SK-N-SH treated with all-trans-retinoic acid at 6 μM for 48 hours (cell line): Measurements from ENCODE around the gene ACTR5.

Experiments
- ATAC-seq: fragments of 200-7000 bp; cut with Tn5 transposase; 3 replicates; pipeline ENCODE4 v1.9.1; 2020; ENCODE audit warnings: mild to moderate bottlenecking, moderate library complexity
- ARNTL ChIP-seq: fragments of 450-650 bp; formaldehyde crosslinking; IDR thresholded peaks from 2 replicates; pipeline ENCODE4 v1.5.0; 2020; ENCODE audit warnings: low read depth, mild to moderate bottlenecking, moderate library complexity, borderline replicate concordance
- BACH2 ChIP-seq: fragments of 250-450 bp; sonication (Bioruptor Pico); IDR thresholded peaks from 2 replicates; pipeline ENCODE4 v1.9.0; 2021; ENCODE audit warnings: mild to moderate bottlenecking, borderline replicate concordance
- CREB5 ChIP-seq: fragments of 250-450 bp; sonication (Bioruptor Pico); IDR thresholded peaks from 2 replicates; pipeline ENCODE4 v1.5.1; 2020; ENCODE audit warnings: low read depth, mild to moderate bottlenecking, moderate library complexity
- CSDC2 ChIP-seq: fragments of 250-450 bp; sonication (Bioruptor Pico); IDR thresholded peaks from 2 replicates; pipeline ENCODE4 v1.5.0; 2020; ENCODE audit warnings: mild to moderate bottlenecking, moderate library complexity
- ESRRG ChIP-seq: fragments of 250-450 bp; sonication (Bioruptor Pico); IDR thresholded peaks from 2 replicates; pipeline ENCODE4 v1.6.1; 2021; ENCODE audit warnings: mild to moderate bottlenecking
- GLIS3 ChIP-seq: fragments of 250-450 bp; sonication (Bioruptor Pico); IDR thresholded peaks from 2 replicates; pipeline ENCODE4 v1.5.0; 2020; ENCODE audit warnings: mild to moderate bottlenecking, moderate library complexity
- ISL1 ChIP-seq: fragments of 250-450 bp; sonication (Bioruptor Pico); IDR thresholded peaks from 2 replicates; pipeline ENCODE4 v2.1.2; 2022; ENCODE audit warnings: mild to moderate bottlenecking, moderate library complexity
- OSR1 ChIP-seq: fragments of 250-450 bp; sonication (Bioruptor Pico); IDR thresholded peaks from 2 replicates; pipeline ENCODE4 v1.8.0; 2022; ENCODE audit warnings: moderate library complexity, mild to moderate bottlenecking, inconsistent platforms
- PATZ1 ChIP-seq: fragments of 250-450 bp; sonication (Bioruptor Pico); IDR thresholded peaks from 2 replicates; pipeline ENCODE4 v1.8.0; 2020; ENCODE audit warnings: mild to moderate bottlenecking, moderate library complexity, borderline replicate concordance
- POU6F1 ChIP-seq: fragments of 250-450 bp; sonication (Bioruptor Pico); IDR thresholded peaks from 2 replicates; pipeline ENCODE4 v1.8.0; 2021; ENCODE audit warnings: low read depth, mild to moderate bottlenecking, moderate library complexity, borderline replicate concordance
- PPARA ChIP-seq: fragments of 250-450 bp; sonication (Bioruptor Pico); IDR thresholded peaks from 2 replicates; pipeline ENCODE4 v1.5.0; 2020; ENCODE audit warnings: mild to moderate bottlenecking, borderline replicate concordance
- RARB ChIP-seq: fragments of 250-450 bp; sonication (Bioruptor Pico); IDR thresholded peaks from 2 replicates; pipeline ENCODE4 v1.8.0; 2021; ENCODE audit warnings: mild to moderate bottlenecking, moderate library complexity
- SNAI2 ChIP-seq: fragments of 250-450 bp; sonication (Bioruptor Pico); IDR thresholded peaks from 2 replicates; pipeline ENCODE4 v1.5.0; 2020; ENCODE audit warnings: mild to moderate bottlenecking, moderate library complexity
- TOX ChIP-seq: fragments of 250-450 bp; sonication (Bioruptor Pico); IDR thresholded peaks from 2 replicates; pipeline ENCODE4 v1.8.0; 2021; ENCODE audit warnings: mild to moderate bottlenecking, moderate library complexity, borderline replicate concordance
- ZC3H10 ChIP-seq: fragments of 250-450 bp; sonication (Bioruptor Pico); IDR thresholded peaks from 2 replicates; pipeline ENCODE4 v1.5.1; 2021; ENCODE audit warnings: mild to moderate bottlenecking, moderate library complexity
- ZFP3 ChIP-seq: fragments of 250-450 bp; sonication (Bioruptor Pico); IDR thresholded peaks from 2 replicates; pipeline ENCODE4 v1.5.0; 2020; ENCODE audit warnings: mild to moderate bottlenecking, moderate library complexity
- ZFP30 ChIP-seq: fragments of 450-650 bp; formaldehyde crosslinking; IDR thresholded peaks from 2 replicates; pipeline ENCODE4 v1.5.0; 2022; ENCODE audit warnings: mild to moderate bottlenecking, moderate library complexity
- ZNF565 ChIP-seq: fragments of 450-650 bp; formaldehyde crosslinking; conservative IDR thresholded peaks from 2 replicates; pipeline ENCODE4 v1.5.0; 2020; ENCODE audit warnings: low read depth, mild to moderate bottlenecking, moderate library complexity
- ZNF70 ChIP-seq: fragments of 450-650 bp; formaldehyde crosslinking; IDR thresholded peaks from 2 replicates; pipeline ENCODE4 v1.5.0; 2020; ENCODE audit warnings: mild to moderate bottlenecking, moderate library complexity
- ZNF8 ChIP-seq: fragments of 450-650 bp; formaldehyde crosslinking; IDR thresholded peaks from 2 replicates; pipeline ENCODE4 v1.5.0; 2020; ENCODE audit warnings: mild to moderate bottlenecking, moderate library complexity

ACTR5 gene

GRCh38 chr20:38769376-38770295 is 21.4 kb downstream of the ACTR5 start:
- TF ChIP-seq RARB (CRISPR knock-in tag) (no peak), ARNTL (CRISPR knock-in tag) (no peak), ZC3H10 (CRISPR knock-in tag) (no peak), ZFP30 (CRISPR knock-in tag) (no peak), ISL1 (CRISPR knock-in tag) (no peak), ESRRG (no peak), ZNF565 (CRISPR knock-in tag) (no peak), CREB5 (CRISPR knock-in tag) (no peak), ZNF8 (no peak), ZNF70 (CRISPR knock-in tag) (no peak), PATZ1 (CRISPR knock-in tag) (no peak), PPARA (CRISPR knock-in tag) (no peak), TOX (no peak), OSR1 (CRISPR knock-in tag) (no peak)
- ATAC-seq = no peak

- no peak for ATAC-seq
- TF ChIP-seq ZC3H10 (CRISPR knock-in tag) (no peak), CSDC2 (CRISPR knock-in tag) (no peak), POU6F1 (no peak), PATZ1 (CRISPR knock-in tag) (no peak), ZNF70 (CRISPR knock-in tag) (no peak), GLIS3 (CRISPR knock-in tag) (no peak), ZNF8 (no peak), ZFP3 (no peak)
These were observed 22.3 kb downstream of the ACTR5 start for GRCh38 chr20:38770546-38770945.

GRCh38 chr20:38770970-38771369 is 22.7 kb downstream of the ACTR5 start:
- ATAC-seq = no peak
- no peak for TF ChIP-seq PATZ1 (CRISPR knock-in tag)
- TF ChIP-seq BACH2 (CRISPR knock-in tag) = no peak
- no peak for TF ChIP-seq ZC3H10 (CRISPR knock-in tag)
- no peak for TF ChIP-seq GLIS3 (CRISPR knock-in tag)
- TF ChIP-seq ZFP30 (CRISPR knock-in tag) = no peak
- no peak for TF ChIP-seq ISL1 (CRISPR knock-in tag)
- no peak for TF ChIP-seq SNAI2 (CRISPR knock-in tag)
- TF ChIP-seq CREB5 (CRISPR knock-in tag) = no peak
- no peak for TF ChIP-seq ZNF8
- TF ChIP-seq PPARA (CRISPR knock-in tag) = no peak
- TF ChIP-seq ESRRG = no peak
- TF ChIP-seq, all 23 proteins: peak for 0
